Activated T-cell treated with anti-CD3 and anti-CD28 coated beads for 4 hours (primary cell): Measurements from ENCODE around the gene TBC1D17.

Source experiments
- DNase-seq: peaks from one replicate; pipeline ENCODE4 v3.0.0-alpha.2; 2020

The TBC1D17 gene

GRCh38 chr19:49877020-49877878 lies at the start of gene TBC1D17, which contains the start of gene AKT1S1:
Gene TBC1D17 (plus strand): TSS chr19:49877702. CDS start chr19:49877724, 22 bp downstream.
Gene AKT1S1 (minus strand): TSS chr19:49877355. CDS start chr19:49873295, 4,060 bp downstream.
- DNase-seq, result peak; percentile 95

GRCh38 chr19:49829200-49829599 lies 48.3 kb upstream of the TBC1D17 start:
- no peak for DNase-seq

GRCh38 chr19:49829721-49830120 lies 47.8 kb upstream of the TBC1D17 start:
- no peak for DNase-seq

- DNase-seq, result no peak
These were observed 46.7 kb upstream of the TBC1D17 start for GRCh38 chr19:49830766-49831165.

GRCh38 chr19:49831592-49831991 lies 45.9 kb upstream of the TBC1D17 start:
- no peak for DNase-seq

- no peak for DNase-seq
These were observed 44.9 kb upstream of the TBC1D17 start for GRCh38 chr19:49832556-49832955.

- DNase-seq, result no peak
These were observed 43.9 kb upstream of the TBC1D17 start for GRCh38 chr19:49833599-49833998.

- no peak for DNase-seq
These were observed 41.9 kb upstream of the TBC1D17 start for GRCh38 chr19:49835562-49835961.

GRCh38 chr19:49836176-49837008 lies 41.1 kb upstream of the TBC1D17 start:
- no peak for DNase-seq

- DNase-seq, result no peak
These were observed 40.5 kb upstream of the TBC1D17 start for GRCh38 chr19:49837009-49837310.

- no peak for DNase-seq
These were observed 40.1 kb upstream of the TBC1D17 start for GRCh38 chr19:49837425-49837824.

GRCh38 chr19:49838885-49839588 lies 38.5 kb upstream of the TBC1D17 start:
- DNase-seq, result no peak

GRCh38 chr19:49839713-49840112 lies 37.8 kb upstream of the TBC1D17 start:
- no peak for DNase-seq

GRCh38 chr19:49840321-49840720 lies 37.2 kb upstream of the TBC1D17 start:
- no peak for DNase-seq

GRCh38 chr19:49840736-49841249 lies 36.7 kb upstream of the TBC1D17 start:
- no peak for DNase-seq

GRCh38 chr19:49843265-49843664 lies 34.2 kb upstream of the TBC1D17 start:
- DNase-seq, result no peak

GRCh38 chr19:49844138-49845095 lies 33.1 kb upstream of the TBC1D17 start:
- DNase-seq, result no peak

- DNase-seq, result no peak
These were observed 32.1 kb upstream of the TBC1D17 start for GRCh38 chr19:49845414-49845813.

- DNase-seq, result no peak
These were observed 31.1 kb upstream of the TBC1D17 start for GRCh38 chr19:49846408-49846807.

GRCh38 chr19:49847731-49848696 lies 29.5 kb upstream of the TBC1D17 start:
- no peak for DNase-seq

GRCh38 chr19:49848938-49849337 lies 28.6 kb upstream of the TBC1D17 start:
- no peak for DNase-seq
